GM12864 (cell line): ENCODE results near the gene TECPR1.

ENCODE experiments used
- DNase-seq: peaks from one replicate; pipeline ENCODE4 v3.0.0-alpha.2; 2011; ENCODE audit warnings: low read depth
- H3K4me3 ChIP-seq: 2 replicates; pipeline ENCODE4 v1.5.1; 2011; ENCODE audit warnings: mild to moderate bottlenecking, low read depth, low read length, control low read depth
- TF ChIP-seq, protein P1 (sequence below): IDR thresholded peaks from 2 replicates; pipeline ENCODE4 v1.5.1; 2011; ENCODE audit warnings: low read depth, mild to moderate bottlenecking, moderate library complexity, low read length, control low read depth, inconsistent platforms; ENCODE audit errors: missing control alignments

The TECPR1 gene

DNA sequence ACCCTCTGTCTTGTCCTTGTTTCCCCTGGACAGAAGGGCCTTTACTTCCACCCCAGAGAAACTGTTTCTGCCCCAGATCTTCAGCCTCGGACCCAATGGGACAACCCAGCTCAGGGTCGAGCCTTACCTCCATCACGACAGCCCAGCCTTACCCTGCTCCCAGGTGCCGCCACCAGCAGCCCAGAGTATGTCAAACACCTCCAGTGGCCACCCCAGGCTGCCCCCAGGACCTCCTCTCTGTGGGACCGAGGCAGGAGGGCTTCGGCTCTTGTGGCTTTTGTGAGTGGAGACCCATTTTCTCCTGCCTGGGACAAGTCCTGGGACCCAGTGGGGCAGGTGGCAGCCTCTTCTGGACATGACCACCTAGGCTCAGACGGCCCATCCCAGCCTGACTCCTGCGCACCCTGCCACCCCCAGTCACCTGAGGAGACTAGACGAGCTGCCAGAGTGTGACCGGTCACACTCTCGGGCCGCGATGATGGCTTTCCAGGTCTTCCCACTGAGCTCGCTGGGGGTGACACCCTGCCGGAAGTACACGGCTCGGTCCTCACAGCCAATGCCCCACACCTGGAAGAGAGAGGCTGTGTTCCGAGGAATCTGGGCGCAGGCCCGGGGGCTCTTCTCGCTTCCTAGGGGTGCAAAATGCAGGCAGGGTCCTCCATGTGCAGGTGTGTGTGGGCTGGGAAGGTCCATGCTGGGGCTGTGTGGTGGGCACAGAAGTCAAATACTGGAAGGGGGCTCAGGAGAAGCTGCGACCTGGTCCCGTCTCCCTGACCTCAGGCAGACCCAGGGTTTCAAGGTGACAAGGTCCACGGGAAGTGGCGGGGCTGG lies 15.5 kb downstream of the TECPR1 start:
- TF ChIP-seq, protein P1, sequence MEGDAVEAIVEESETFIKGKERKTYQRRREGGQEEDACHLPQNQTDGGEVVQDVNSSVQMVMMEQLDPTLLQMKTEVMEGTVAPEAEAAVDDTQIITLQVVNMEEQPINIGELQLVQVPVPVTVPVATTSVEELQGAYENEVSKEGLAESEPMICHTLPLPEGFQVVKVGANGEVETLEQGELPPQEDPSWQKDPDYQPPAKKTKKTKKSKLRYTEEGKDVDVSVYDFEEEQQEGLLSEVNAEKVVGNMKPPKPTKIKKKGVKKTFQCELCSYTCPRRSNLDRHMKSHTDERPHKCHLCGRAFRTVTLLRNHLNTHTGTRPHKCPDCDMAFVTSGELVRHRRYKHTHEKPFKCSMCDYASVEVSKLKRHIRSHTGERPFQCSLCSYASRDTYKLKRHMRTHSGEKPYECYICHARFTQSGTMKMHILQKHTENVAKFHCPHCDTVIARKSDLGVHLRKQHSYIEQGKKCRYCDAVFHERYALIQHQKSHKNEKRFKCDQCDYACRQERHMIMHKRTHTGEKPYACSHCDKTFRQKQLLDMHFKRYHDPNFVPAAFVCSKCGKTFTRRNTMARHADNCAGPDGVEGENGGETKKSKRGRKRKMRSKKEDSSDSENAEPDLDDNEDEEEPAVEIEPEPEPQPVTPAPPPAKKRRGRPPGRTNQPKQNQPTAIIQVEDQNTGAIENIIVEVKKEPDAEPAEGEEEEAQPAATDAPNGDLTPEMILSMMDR = no peak
- no peak for DNase-seq
- H3K4me3 ChIP-seq = no peak overlapping the region

DNA sequence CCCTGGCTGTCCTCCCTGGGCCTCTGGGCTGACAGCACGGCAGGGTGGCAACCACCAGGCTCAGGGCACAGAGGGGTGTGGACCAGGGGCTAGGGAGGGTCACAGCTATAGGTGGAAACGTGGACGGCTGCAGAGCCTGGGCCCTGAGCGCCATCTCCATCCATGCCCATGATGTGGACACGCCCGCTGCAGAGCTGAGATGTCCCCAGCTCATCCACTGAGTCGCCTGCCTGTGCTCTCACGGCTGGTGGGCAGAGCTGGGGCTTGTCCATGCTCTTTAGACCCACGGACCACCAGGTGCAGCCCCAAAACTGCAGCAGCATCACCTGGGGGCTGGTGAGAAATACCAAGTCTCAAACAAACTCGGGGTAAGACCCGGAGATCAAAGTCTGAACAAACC lies 16.1 kb downstream of the TECPR1 start:
- no peak for DNase-seq
- TF ChIP-seq, protein P1 = no peak
- H3K4me3 ChIP-seq = no peak overlapping the region

DNA sequence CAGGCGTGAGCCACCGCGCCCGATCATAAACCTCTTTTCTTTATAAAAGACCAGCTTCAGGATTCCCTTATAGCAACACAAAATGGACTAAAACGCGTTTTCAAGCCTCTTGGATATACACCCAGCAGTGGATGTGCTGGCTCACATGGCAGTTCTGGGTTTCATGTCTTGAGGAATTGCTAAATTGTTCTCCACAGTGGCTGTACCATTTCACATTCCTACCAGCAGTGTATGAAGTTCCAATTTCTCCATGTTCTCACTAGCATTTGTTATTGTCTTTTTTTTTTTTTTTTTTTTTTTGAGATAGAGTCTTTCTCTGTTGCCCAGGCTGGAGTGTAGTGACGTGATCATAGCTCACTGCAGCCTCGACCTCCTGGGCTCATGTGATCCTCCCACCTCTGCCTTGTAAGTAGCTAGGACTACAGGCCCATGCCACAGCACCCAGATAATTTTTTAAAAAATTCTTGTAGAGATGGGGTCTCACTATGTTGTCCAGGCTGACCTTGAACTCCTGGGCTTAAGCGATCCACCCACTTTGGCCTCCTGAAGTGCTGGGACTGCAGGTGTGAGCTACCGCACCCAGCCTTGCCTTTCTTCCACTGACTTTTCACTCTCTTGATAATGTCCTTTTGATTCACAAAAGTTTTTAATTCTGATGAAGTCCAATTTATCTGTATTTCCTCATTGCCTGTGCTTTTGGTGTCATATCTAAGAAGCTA lies 17.4 kb downstream of the TECPR1 start:
- no peak for DNase-seq
- TF ChIP-seq, protein P1 = no peak
- no peak overlapping the region for H3K4me3 ChIP-seq

DNA sequence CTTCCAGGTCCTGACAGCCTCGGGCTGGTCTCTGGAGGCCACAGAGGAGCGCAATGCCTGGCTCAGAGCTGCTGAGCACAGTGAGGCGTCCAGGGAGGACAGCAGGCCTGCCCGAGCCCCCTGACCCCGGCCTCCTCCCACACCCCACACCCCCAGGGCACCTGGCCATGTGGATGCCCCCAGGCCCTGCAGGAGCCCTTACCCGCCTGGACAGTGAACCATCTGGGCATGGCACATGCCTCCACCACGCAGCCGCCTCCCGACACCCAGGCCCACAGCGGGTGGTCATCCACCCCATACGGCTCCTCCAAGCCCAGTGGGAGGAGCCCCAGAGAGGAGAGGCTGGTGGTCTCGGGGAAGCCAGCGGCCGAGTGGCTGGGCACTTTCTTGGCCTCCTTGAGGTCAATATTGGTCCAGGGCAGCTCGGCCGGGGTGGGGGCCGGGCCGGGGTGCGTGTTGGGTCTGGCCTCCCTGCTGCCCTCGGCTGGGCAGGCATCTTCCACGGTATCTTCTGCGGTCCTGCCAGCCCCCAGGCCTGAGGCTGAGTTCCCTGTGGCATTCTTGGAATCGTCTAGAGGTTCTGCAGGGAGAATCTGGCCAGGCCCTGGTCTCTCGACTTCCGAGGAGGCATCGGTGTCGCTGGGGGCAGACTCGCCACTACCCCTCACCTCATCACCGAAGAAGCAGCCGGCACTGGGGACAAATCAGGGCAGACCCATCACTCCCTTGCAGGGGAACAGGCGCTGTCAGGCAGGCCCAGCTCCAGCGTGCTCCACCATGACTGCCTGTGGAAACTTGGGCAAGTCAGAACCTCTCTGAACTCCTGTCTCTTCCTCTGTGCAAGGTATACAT lies 18.6 kb downstream of the TECPR1 start:
- no peak for DNase-seq
- TF ChIP-seq, protein P1 = no peak

DNA sequence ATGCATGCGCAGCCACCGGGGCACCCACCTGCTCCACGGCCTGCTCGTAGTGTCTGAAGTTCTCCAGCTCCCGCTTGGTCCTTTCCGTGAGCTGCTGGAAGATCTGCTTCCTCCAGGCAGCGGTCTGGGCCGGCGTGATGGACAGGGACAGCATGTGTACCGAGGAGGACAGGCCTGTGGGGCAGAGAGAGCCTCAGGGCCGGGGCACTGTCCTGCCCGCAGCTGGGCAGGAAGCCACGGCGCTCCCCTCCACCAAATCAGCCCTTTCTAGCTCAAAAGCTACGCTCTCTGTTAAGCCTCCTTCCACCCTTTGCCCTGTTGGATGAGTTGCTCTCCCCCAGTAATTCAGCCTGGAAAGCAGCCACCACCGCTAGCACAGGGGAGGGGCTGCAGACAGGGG lies 19.2 kb downstream of the TECPR1 start:
- DNase-seq = no peak
- TF ChIP-seq, protein P1 = no peak
- H3K4me3 ChIP-seq = no peak overlapping the region

More for the DNA sequence above, 18.6 kb downstream of the TECPR1 start:
- H3K4me3 ChIP-seq = no peak overlapping the region

DNA sequence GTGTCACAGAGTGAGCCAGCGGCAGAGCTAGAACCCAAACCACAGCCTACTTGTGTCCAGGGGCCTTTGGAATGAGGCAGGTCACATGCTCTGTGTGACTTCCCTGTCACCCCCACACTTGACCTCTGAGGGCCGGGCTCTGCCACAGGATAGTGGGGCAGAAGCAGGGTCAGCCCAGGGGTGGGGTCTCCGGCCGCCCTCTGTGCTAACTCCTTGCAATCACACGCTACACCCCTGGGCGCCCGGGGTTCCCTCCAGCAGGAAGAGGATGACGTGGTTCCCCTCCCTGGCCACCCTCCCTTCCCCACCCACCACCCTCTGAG lies 19.8 kb downstream of the TECPR1 start:
- DNase-seq = no peak
- TF ChIP-seq, protein P1 = no peak
- no peak overlapping the region for H3K4me3 ChIP-seq
